Fibroblast of skin of right biceps (primary cell): Measurements from ENCODE around the gene BAIAP2L1.

Experiments used
- DNase-seq: peaks from one replicate; pipeline ENCODE4 v3.0.0-alpha.2; 2013

The BAIAP2L1 gene

GRCh38 chr7:98357751-98358161 is 43.1 kb downstream of the BAIAP2L1 start:
- peak; percentile 24 for DNase-seq

- DNase-seq, result no peak
Observed at GRCh38 chr7:98355250-98355538, 45.7 kb downstream of the BAIAP2L1 start.

DNA sequence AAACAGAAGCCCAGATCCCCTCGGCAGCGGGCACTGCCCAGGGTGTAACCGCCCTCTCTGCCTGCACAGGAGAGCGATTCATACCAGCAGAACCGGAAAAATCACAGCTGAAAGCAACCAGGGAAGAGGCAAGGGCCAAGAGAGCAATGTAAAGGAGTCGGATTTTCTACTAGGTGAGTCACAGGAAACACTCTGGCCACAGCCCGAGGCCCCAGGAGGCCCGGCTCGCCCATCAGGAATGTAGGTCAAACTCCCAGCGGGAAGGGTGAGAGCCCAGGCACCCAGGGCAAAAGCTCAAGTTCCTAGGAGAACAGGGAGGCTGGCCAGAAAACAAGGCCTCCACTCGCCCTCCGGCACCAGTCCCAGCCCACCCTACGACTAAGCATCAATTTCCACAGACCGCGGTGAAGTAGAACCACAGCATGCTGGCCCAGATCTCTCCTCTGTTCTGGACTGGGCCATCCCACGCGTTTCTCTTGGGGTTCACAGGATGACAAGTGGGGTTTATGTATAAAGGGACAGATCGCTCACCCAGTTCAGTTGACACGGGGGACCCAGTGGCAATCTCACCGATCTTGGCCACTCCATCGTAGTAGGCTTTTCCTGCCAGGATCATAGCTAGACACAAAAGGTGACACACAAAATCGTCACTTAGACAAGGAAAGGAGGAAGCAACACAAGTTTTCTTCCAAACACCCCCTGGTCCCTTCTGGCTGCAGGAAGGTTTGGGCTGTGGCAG is 46.2 kb downstream of the BAIAP2L1 start:
- peak; percentile 85 for DNase-seq

DNA sequence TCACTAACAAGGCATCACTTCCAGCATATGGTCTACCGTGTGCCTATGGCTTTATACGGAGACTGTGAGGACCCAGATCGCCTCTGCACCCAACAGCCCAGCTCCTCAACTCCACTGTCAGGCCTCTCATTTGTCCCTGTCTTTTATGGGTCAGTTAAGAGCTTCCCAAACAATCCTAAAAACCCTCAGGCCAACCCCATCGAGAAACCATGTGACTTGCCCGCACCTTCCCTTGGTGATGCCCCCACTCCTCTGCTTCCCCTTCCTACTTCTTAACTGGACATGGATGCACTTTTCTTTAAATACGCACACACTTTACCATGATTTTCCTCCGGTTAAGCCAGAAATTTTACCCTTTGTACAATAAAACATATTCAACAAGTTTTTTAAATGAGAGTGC is 46.8 kb downstream of the BAIAP2L1 start:
- DNase-seq, result no peak

DNA sequence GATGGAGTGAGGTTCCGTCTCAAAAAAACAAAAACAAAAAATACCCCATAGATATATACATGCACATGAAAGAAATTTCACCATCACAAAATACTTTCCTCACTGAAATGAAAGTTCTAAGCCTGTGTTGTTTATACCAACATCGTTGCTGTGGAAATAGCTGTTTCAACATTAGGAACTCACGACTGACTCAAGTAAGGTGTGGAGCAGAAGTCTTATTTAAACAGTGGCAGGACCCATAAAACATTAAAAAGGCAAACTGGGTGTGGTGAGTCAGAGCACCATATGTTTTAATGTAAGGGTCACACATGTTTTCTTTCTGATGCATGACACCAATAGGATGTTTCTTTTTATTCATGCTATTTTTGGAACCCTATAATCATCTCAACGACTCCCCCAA is 48.3 kb downstream of the BAIAP2L1 start:
- DNase-seq, result peak; percentile 86

DNA sequence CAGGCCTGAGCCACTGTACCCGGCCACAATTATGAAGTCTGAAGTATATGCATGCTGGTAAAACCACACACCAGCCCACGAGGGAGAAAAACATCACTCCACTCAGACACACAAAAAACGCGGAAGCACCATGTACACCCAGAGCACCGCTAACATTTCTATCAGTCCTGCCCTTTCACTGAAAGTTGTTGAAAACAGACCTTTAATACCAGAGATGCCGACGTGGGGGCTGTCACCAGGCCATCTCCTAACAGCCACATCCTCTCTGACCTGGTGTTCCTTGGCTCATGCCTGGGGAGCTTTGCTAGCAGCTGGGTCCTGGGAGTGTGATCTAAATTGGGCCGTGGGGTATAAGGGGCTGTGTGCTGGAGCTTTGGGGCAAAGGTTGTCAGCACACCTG is 49.8 kb downstream of the BAIAP2L1 start:
- no peak for DNase-seq

GRCh38 chr7:98348726-98349474 is 52.0 kb downstream of the BAIAP2L1 start:
- no peak for DNase-seq

GRCh38 chr7:98346515-98347069 is 54.3 kb downstream of the BAIAP2L1 start:
- DNase-seq, result no peak

DNA sequence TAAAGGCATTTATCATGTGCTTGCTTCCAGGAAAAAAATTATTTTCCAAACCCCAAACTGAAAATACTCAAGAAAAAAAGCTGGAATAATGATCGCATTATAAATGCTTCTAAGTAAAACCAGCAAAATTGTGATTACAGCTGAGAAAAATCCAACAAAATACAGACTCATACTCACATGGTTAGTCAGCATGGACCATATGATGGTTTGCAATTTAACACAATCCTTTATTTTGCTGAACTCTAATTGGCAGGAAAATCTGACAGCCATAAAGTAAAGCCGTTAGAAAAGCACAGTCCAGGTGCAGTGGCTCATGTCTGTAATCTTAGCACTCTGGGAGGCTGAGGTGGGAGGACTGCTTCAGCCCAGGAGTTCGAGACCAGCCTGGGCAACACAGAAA is 59.8 kb downstream of the BAIAP2L1 start:
- DNase-seq, result peak; percentile 65

DNA sequence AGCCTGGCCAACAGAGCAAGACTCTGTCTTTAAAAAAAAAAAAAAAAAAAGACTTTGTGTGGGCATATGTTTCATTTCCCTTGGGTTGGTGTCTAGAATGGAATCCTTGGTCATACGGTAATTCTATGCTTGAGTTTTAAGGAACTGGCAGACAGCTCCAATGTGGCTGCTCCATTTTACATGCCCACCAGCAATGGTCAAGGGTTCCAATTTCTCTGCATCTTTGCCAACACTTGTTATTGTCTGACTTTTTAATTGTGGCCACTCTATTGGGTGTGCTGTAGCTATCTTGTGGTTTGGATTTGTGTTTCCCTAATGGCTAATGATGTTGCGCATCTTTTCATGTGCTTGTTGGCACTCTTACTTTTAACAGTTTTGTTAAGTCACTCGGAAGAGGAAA is 61.8 kb downstream of the BAIAP2L1 start:
- no peak for DNase-seq

GRCh38 chr7:98338441-98338840 is 62.4 kb downstream of the BAIAP2L1 start:
- no peak for DNase-seq

DNA sequence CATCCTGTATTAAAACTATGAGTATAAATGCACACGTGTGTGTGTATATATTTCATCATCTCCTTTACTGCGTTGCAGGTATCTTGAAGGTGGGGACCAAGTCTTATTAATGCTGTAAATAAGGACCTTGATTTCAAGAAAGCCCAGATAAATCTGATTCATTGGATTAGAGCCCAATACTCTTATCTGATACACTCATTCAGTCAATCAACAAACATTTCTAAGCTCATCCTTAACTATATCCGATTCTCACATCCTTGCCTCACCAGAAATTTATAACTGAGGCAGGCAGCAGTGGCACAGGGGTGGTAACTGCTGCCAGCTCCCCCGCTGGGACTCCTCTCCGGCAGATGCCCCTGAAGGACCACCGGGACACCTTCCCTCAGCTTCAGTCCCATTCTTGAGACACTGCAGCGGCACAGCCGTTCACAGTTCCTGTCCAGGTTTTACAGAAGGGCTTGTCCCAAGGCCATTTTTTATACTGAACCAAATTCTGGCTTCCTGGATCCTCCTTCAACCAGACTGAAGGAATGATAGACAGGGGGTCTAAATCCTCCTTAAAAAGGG is 65.4 kb downstream of the BAIAP2L1 start:
- no peak for DNase-seq

- DNase-seq, result no peak
Observed at GRCh38 chr7:98334081-98334480, 66.8 kb downstream of the BAIAP2L1 start.

GRCh38 chr7:98330926-98331529 is 69.9 kb downstream of the BAIAP2L1 start:
- DNase-seq, result no peak

DNA sequence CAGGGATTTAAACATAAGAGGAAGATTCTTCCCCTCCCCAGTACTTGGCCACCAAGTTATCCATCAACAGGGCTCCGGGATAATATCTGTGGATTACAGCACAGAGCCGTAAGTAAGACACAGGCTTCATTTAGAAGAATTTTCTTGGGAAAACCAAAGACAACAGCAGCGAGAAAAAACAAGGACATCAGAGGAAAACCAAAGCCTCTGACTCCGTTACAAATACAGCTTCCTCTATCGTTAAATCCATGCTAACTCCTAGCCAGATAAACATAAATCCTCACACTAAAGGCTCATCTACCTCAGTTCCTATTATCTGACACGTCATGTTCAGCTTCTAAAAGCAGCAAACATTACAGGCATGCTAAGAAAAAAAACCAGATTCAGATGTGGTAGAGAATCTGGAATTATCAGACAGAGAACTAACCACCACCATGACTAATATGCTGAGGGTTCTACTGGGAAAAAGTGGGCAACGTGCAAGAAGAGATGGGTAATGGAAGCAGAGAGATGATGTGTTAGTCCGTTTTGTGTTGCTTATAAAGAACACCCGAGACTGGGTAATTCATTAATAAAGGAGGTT is 71.0 kb downstream of the BAIAP2L1 start:
- DNase-seq, result peak; percentile 66

GRCh38 chr7:98329100-98329790 is 71.6 kb downstream of the BAIAP2L1 start:
- DNase-seq, result peak; percentile 44

DNA sequence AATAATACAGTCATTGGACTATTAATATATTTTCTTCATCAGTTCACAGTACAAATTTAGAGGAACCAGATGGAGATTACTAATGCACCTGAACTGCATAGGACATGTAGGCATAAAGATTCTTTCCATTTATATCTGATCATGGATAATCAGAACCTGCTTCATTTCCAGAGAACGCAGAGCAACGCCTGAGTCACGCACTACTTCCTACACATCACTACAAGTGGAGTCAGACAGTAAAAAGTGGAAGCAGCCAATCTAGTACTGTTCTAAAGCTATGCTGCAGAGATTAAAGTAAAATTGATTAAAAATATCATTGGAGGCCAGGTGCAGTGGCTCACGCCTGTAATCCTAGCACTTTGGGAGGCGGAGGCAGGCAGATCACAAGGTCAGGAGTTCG is 76.1 kb downstream of the BAIAP2L1 start:
- DNase-seq, result no peak

GRCh38 chr7:98323597-98324322 is 77.1 kb downstream of the BAIAP2L1 start:
- DNase-seq, result peak; percentile 12

DNA sequence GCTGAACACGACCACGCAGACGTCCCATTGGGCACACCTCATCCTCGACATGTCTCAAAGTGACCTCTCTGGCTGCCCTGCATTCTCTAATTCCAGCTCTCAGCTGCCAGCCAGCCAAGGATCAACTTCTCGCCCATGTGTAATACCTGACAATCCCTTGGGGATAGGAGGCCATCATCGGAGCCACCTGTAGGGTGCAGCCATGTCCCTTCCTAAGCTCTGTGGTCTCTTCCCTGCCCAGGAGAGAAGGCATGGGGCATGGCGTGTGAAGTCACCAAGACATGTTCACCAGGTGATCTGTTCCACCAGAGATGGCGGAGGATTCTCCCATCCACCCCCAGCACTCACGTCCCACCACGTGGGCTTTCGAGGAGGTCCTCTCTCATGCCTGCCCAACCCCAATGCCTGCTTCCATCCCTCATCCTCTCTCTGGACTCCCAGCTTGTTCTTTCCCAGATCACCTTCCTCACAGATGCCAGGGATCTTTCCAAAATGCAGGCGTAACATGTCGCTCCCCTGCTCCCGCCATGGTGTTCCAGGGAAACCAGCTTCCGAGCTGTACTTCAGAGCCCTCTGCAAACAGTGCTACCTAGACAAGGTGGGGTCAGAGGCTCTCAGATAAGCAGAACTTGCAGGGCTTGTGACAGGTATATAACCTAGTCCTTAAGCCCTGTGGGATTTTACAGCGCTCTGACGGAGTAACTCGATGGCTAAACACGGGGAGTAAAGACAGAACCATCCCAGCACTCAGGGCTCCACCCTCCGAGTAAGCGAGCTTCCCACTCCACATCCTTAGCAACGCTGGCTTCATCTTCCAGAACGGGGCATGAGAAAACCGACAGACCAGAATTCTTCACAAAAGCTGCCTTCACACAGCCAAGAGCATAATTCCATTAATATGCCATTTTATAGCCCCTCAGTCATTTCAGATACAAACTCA is 78.3 kb downstream of the BAIAP2L1 start:
- no peak for DNase-seq

DNA sequence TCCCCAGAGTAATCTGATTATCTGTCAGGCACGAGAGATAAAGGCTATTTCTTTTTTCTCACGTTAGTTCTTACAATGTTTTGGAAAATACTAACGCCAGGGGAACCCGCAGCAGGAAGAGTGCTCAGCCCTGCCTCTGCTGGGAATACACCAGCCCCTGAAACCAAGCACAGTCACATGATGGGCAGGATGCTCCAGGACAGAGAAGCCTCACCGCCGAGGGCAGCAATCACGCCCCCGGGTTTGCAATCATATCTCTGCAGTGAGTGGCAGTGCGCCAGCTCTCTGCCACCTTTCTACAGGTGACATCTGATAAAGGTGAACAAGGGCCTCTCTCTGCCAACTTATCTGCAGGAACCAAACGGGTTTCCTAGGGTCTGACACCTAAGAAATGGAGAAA is 79.6 kb downstream of the BAIAP2L1 start:
- no peak for DNase-seq

DNA sequence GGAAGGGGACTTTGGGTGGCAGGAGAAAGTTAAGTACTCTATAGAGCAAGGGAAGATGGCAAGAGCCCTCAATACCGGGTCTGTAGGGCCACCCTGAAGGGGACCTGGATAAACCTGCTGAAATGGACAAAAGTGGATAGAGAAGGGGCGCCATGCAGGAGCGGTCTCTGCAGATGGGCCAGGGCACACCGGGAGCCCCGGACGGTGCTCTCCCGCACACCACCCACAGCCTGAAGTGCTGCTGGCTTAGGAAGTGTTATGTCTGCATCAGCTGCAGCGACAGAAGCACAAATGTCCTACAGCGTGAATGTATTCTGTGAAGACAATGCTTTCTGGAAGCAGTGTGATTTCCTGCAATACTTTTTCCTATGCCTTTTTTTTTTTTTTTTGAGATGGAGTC is 81.7 kb downstream of the BAIAP2L1 start:
- DNase-seq, result no peak
